Measurements from ENCODE around the gene CASP9.

CASP9 gene

GRCh38 chr1:15509586-15509985 is 14.4 kb downstream of the CASP9 start:
- DNase-seq (ENCODE audit: extremely low read depth, insufficient read length): no peak
- no peak for TF ChIP-seq CTCF (IDR thresholded peaks at IDR 0.05; ENCODE audit: insufficient read depth, low read length, poor library complexity, severe bottlenecking)
- Histone ChIP-seq H3K27me3 (replicated peaks; ENCODE audit: control insufficient read depth, insufficient read depth, low read length) (no peaks in the 10 kb centered on the region), H3K36me3 (ENCODE audit: control insufficient read depth, insufficient read depth, low read length) (peaks cover 7% of the 10 kb centered on the region), H3K4me3 (replicated peaks; ENCODE audit: low read depth, low read length) (no peak overlapping the region)

GRCh38 chr1:15508700-15509487 is 15.1 kb downstream of the CASP9 start:
- no peak for TF ChIP-seq CTCF (IDR thresholded peaks at IDR 0.05; ENCODE audit: insufficient read depth, low read length, poor library complexity, severe bottlenecking)
- DNase-seq (ENCODE audit: extremely low read depth, insufficient read length): no peak
- no peaks in the 10 kb centered on the region for H3K27me3 ChIP-seq (replicated peaks; ENCODE audit: control insufficient read depth, insufficient read depth, low read length)
- no peak overlapping the region for H3K4me3 ChIP-seq (replicated peaks; ENCODE audit: low read depth, low read length)
- H3K36me3 ChIP-seq (ENCODE audit: control insufficient read depth, insufficient read depth, low read length): peaks cover 8% of the 10 kb centered on the region

GRCh38 chr1:15507278-15507677 is 16.7 kb downstream of the CASP9 start:
- no peak for TF ChIP-seq CTCF (IDR thresholded peaks at IDR 0.05; ENCODE audit: insufficient read depth, low read length, poor library complexity, severe bottlenecking)
- no peaks in the 10 kb centered on the region for H3K27me3 ChIP-seq (replicated peaks; ENCODE audit: control insufficient read depth, insufficient read depth, low read length)
- DNase-seq (ENCODE audit: extremely low read depth, insufficient read length): no peak
- peaks cover 8% of the 10 kb centered on the region for H3K36me3 ChIP-seq (ENCODE audit: control insufficient read depth, insufficient read depth, low read length)
- no peak overlapping the region for H3K4me3 ChIP-seq (replicated peaks; ENCODE audit: low read depth, low read length)

- H3K4me3 ChIP-seq (replicated peaks; ENCODE audit: low read depth, low read length): no peak overlapping the region
- TF ChIP-seq CTCF (IDR thresholded peaks at IDR 0.05; ENCODE audit: insufficient read depth, low read length, poor library complexity, severe bottlenecking): no peak
- peaks cover 7% of the 10 kb centered on the region; the same call in 1 of the 2 replicates for H3K36me3 ChIP-seq (ENCODE audit: control insufficient read depth, insufficient read depth, low read length)
- H3K27me3 ChIP-seq (replicated peaks; ENCODE audit: control insufficient read depth, insufficient read depth, low read length): no peaks in the 10 kb centered on the region
- DNase-seq (ENCODE audit: extremely low read depth, insufficient read length): no peak
Observed at GRCh38 chr1:15506831-15507230, 17.2 kb downstream of the CASP9 start.

GRCh38 chr1:15504436-15504835 is 19.6 kb downstream of the CASP9 start:
- no peaks in the 10 kb centered on the region for H3K27me3 ChIP-seq (replicated peaks; ENCODE audit: control insufficient read depth, insufficient read depth, low read length)
- TF ChIP-seq CTCF (IDR thresholded peaks at IDR 0.05; ENCODE audit: insufficient read depth, low read length, poor library complexity, severe bottlenecking): no peak
- H3K4me3 ChIP-seq (replicated peaks; ENCODE audit: low read depth, low read length): no peak overlapping the region
- H3K36me3 ChIP-seq (ENCODE audit: control insufficient read depth, insufficient read depth, low read length): peaks cover 7% of the 10 kb centered on the region; the same call in 1 of the 2 replicates
- no peak for DNase-seq (ENCODE audit: extremely low read depth, insufficient read length)
